Ishikawa (cell line): Measurements from ENCODE around the gene RNASE11.

Source experiments
- CEBPB ChIP-seq: IDR thresholded peaks from 2 replicates; pipeline ENCODE4 v1.6.1; 2012
- CREB1 ChIP-seq: IDR thresholded peaks from 2 replicates; pipeline ENCODE4 v1.6.1; 2012; ENCODE audit warnings: low read depth
- EGR1 ChIP-seq: IDR thresholded peaks from 2 replicates; pipeline ENCODE4 v1.6.1; 2012
- EP300 ChIP-seq: IDR thresholded peaks from 2 replicates; pipeline ENCODE4 v1.6.1; 2012; ENCODE audit warnings: borderline replicate concordance
- FOXM1 ChIP-seq: IDR thresholded peaks from 2 replicates; pipeline ENCODE4 v1.6.1; 2012; ENCODE audit warnings: low read depth, borderline replicate concordance
- MAX ChIP-seq: IDR thresholded peaks from 2 replicates; pipeline ENCODE4 v1.6.1; 2012
- NFIC ChIP-seq: IDR thresholded peaks from 2 replicates; pipeline ENCODE4 v1.6.1; 2012
- RAD21 ChIP-seq: IDR thresholded peaks from 2 replicates; pipeline ENCODE4 v1.6.1; 2012; ENCODE audit warnings: low read depth
- REST ChIP-seq: IDR thresholded peaks from 2 replicates; pipeline ENCODE4 v1.6.1; 2012; ENCODE audit warnings: low read depth, mild to moderate bottlenecking
- TAF1 ChIP-seq: IDR thresholded peaks from 2 replicates; pipeline ENCODE4 v1.6.1; 2012; ENCODE audit warnings: low read depth, mild to moderate bottlenecking
- TCF12 ChIP-seq: IDR thresholded peaks from 2 replicates; pipeline ENCODE4 v1.6.1; 2012; ENCODE audit warnings: low read depth
- TEAD4 ChIP-seq: IDR thresholded peaks from 2 replicates; pipeline ENCODE4 v1.6.1; 2012
- USF1 ChIP-seq: IDR thresholded peaks from 2 replicates; pipeline ENCODE4 v1.6.1; 2012
- YY1 ChIP-seq: IDR thresholded peaks from 2 replicates; pipeline ENCODE4 v1.6.1; 2012; ENCODE audit warnings: low read depth

GRCh38 chr14:20580242-20580641 lies 7.6 kb downstream of the RNASE11 start:
- no peak for TF ChIP-seq YY1
- no peak for TF ChIP-seq CEBPB
- no peak for TF ChIP-seq EP300
- no peak for TF ChIP-seq EGR1
- TF ChIP-seq MAX, result no peak
- no peak for TF ChIP-seq TCF12
- TF ChIP-seq TAF1, result no peak
- no peak for TF ChIP-seq USF1
- TF ChIP-seq RAD21, result no peak
- TF ChIP-seq REST, result no peak
- no peak for TF ChIP-seq NFIC
- TF ChIP-seq CREB1, result no peak
- TF ChIP-seq FOXM1, result no peak
- no peak for TF ChIP-seq TEAD4
